Mucosa of stomach (tissue), 1 donor: ENCODE measurements around the gene C6orf141.
"Not testable (repeated sequence)": the region's sequence is repeated elsewhere in the genome, so short reads cannot be mapped to it uniquely, and the experiment has no call there.

Experiments used
- H3K27me3 ChIP-seq: one replicate; pipeline ENCODE4 v1.7.0; 2013; ENCODE audit warnings: mild to moderate bottlenecking, low read length; ENCODE audit not compliant: control insufficient read depth, insufficient read depth
- H3K36me3 ChIP-seq: one replicate; pipeline ENCODE4 v1.7.0; 2013; ENCODE audit warnings: low read length; ENCODE audit not compliant: control insufficient read depth, insufficient read depth
- H3K4me1 ChIP-seq: one replicate; pipeline ENCODE4 v1.7.0; 2013; ENCODE audit warnings: mild to moderate bottlenecking, low read length; ENCODE audit not compliant: control insufficient read depth, insufficient read depth
- H3K4me3 ChIP-seq: one replicate; pipeline ENCODE4 v1.7.0; 2013; ENCODE audit warnings: low read length
- H3K9ac ChIP-seq: one replicate; pipeline ENCODE4 v1.7.0; 2013; ENCODE audit warnings: mild to moderate bottlenecking, low read length, moderate library complexity
- H3K9me3 ChIP-seq: one replicate; pipeline ENCODE4 v1.7.0; 2013; ENCODE audit warnings: mild to moderate bottlenecking, low read length, moderate library complexity; ENCODE audit not compliant: control insufficient read depth
- donor health status: Pancreatic carcinoma.

The C6orf141 gene

GRCh38 chr6:49558238-49558637 is 7.8 kb downstream of the C6orf141 start:
- Histone ChIP-seq H3K9me3 (no peaks in the 10 kb centered on the region), H3K36me3 (no peaks in the 10 kb centered on the region), H3K27me3 (no peaks in the 10 kb centered on the region), H3K4me3 (no peak overlapping the region), H3K9ac (no peak overlapping the region), H3K4me1 (peaks cover 24% of the 10 kb centered on the region)

GRCh38 chr6:49563006-49563886 is 12.8 kb downstream of the C6orf141 start:
- Histone ChIP-seq H3K36me3 (no peaks in the 10 kb centered on the region), H3K27me3 (no peaks in the 10 kb centered on the region), H3K4me3 (no peak overlapping the region), H3K9me3 (no peaks in the 10 kb centered on the region), H3K4me1 (peaks cover 29% of the 10 kb centered on the region), H3K9ac (no peak overlapping the region)

GRCh38 chr6:49564552-49564951 is 14.1 kb downstream of the C6orf141 start:
- H3K9ac ChIP-seq: no peak overlapping the region
- H3K4me1 ChIP-seq: peaks cover 28% of the 10 kb centered on the region
- no peak overlapping the region for H3K4me3 ChIP-seq
- no peaks in the 10 kb centered on the region for H3K36me3 ChIP-seq
- no peaks in the 10 kb centered on the region for H3K9me3 ChIP-seq
- H3K27me3 ChIP-seq: no peaks in the 10 kb centered on the region

- no peaks in the 10 kb centered on the region for H3K9me3 ChIP-seq
- H3K36me3 ChIP-seq: no peaks in the 10 kb centered on the region
- H3K27me3 ChIP-seq: no peaks in the 10 kb centered on the region
- no peak overlapping the region for H3K4me3 ChIP-seq
- H3K9ac ChIP-seq: no peak overlapping the region
- peaks cover 26% of the 10 kb centered on the region for H3K4me1 ChIP-seq
These were observed 14.8 kb downstream of the C6orf141 start for GRCh38 chr6:49565261-49565660.

- Histone ChIP-seq H3K9me3 (no peaks in the 10 kb centered on the region), H3K4me3 (no peak overlapping the region), H3K27me3 (no peaks in the 10 kb centered on the region), H3K4me1 (peaks cover 29% of the 10 kb centered on the region), H3K9ac (no peak overlapping the region), H3K36me3 (no peaks in the 10 kb centered on the region)
These were observed 15.4 kb downstream of the C6orf141 start for GRCh38 chr6:49565855-49566254.

GRCh38 chr6:49570474-49571079 is 20.1 kb downstream of the C6orf141 start:
- H3K36me3 ChIP-seq: no peaks in the 10 kb centered on the region
- peaks cover 30% of the 10 kb centered on the region for H3K4me1 ChIP-seq
- no peak overlapping the region for H3K4me3 ChIP-seq
- H3K9me3 ChIP-seq: no peaks in the 10 kb centered on the region
- H3K9ac ChIP-seq: peak overlapping the region; percentile 19
- H3K27me3 ChIP-seq: no peaks in the 10 kb centered on the region

- H3K4me3 ChIP-seq: no peak overlapping the region
- H3K27me3 ChIP-seq: no peaks in the 10 kb centered on the region
- H3K9me3 ChIP-seq: no peaks in the 10 kb centered on the region
- H3K4me1 ChIP-seq: no peaks in the 10 kb centered on the region
- no peak overlapping the region for H3K9ac ChIP-seq
- no peaks in the 10 kb centered on the region for H3K36me3 ChIP-seq
These were observed 26.1 kb downstream of the C6orf141 start for GRCh38 chr6:49576618-49577017.

GRCh38 chr6:49579649-49580048 is 29.2 kb downstream of the C6orf141 start:
- Histone ChIP-seq H3K4me3 (no peak overlapping the region), H3K36me3 (no peaks in the 10 kb centered on the region), H3K9ac (no peak overlapping the region), H3K27me3 (no peaks in the 10 kb centered on the region), H3K9me3 (no peaks in the 10 kb centered on the region), H3K4me1 (no peaks in the 10 kb centered on the region)

GRCh38 chr6:49582529-49582928 is 32.1 kb downstream of the C6orf141 start:
- H3K36me3 ChIP-seq: no peaks in the 10 kb centered on the region
- H3K9ac ChIP-seq: no peak overlapping the region
- no peaks in the 10 kb centered on the region for H3K9me3 ChIP-seq
- H3K4me3 ChIP-seq: no peak overlapping the region
- H3K4me1 ChIP-seq: no peaks in the 10 kb centered on the region
- no peaks in the 10 kb centered on the region for H3K27me3 ChIP-seq

GRCh38 chr6:49587262-49587661 is 36.8 kb downstream of the C6orf141 start:
- not testable (repeated sequence) for H3K36me3 ChIP-seq, H3K4me3 ChIP-seq, H3K27me3 ChIP-seq, H3K4me1 ChIP-seq, H3K9me3 ChIP-seq, H3K9ac ChIP-seq
